Measurements from ENCODE around the gene ZC3HAV1. TPM values are rescaled to one million over a fixed set of nuclear protein-coding genes. Genes with fewer than 3 reads are reported as not detected.
A peak's percentile ranks its signal among the peaks of the same experiment; 100 is the strongest.

ZC3HAV1 gene
- total and polyA plus RNA-seq, 2 of the 13 experiments (the other 11 are each of a cell fraction or from before 2014, with no cell fraction given): 12.7 to 23.7 TPM

DNA sequence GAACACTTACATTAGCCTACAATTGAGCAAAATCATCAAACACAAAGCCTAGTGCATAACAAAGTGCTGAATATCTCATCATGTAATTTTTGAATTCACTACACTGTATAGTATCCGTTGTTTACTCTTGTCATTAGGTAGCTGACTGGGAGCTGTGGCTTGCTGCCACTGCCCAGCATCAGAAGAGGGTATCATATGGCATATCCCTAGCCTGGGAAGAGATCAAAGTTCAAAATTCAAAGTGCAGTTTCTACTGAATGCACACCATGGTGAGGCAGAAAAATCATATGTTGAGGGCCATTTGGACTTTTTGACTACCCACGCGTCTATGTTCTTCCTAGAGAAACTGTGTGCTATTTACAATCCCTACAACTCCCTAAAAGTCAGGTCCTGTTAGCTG is 7.5 kb upstream of the ZC3HAV1 start (continued):
- TF ChIP-seq, protein P1, sequence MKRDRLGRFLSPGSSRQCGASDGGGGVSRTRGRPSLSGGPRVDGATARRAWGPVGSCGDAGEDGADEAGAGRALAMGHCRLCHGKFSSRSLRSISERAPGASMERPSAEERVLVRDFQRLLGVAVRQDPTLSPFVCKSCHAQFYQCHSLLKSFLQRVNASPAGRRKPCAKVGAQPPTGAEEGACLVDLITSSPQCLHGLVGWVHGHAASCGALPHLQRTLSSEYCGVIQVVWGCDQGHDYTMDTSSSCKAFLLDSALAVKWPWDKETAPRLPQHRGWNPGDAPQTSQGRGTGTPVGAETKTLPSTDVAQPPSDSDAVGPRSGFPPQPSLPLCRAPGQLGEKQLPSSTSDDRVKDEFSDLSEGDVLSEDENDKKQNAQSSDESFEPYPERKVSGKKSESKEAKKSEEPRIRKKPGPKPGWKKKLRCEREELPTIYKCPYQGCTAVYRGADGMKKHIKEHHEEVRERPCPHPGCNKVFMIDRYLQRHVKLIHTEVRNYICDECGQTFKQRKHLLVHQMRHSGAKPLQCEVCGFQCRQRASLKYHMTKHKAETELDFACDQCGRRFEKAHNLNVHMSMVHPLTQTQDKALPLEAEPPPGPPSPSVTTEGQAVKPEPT (CRISPR knock-in tag; IDR thresholded peaks at IDR 0.05; ENCODE audit: low read depth): no peak
- TF ChIP-seq, protein P2, sequence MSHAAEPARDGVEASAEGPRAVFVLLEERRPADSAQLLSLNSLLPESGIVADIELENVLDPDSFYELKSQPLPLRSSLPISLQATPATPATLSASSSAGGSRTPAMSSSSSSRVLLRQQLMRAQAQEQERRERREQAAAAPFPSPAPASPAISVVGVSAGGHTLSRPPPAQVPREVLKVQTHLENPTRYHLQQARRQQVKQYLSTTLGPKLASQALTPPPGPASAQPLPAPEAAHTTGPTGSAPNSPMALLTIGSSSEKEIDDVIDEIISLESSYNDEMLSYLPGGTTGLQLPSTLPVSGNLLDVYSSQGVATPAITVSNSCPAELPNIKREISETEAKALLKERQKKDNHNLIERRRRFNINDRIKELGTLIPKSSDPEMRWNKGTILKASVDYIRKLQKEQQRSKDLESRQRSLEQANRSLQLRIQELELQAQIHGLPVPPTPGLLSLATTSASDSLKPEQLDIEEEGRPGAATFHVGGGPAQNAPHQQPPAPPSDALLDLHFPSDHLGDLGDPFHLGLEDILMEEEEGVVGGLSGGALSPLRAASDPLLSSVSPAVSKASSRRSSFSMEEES (CRISPR knock-in tag; IDR thresholded peaks at IDR 0.05): peak; percentile 75
- TF ChIP-seq ZNF615 (CRISPR knock-in tag; IDR thresholded peaks at IDR 0.05; ENCODE audit: borderline replicate concordance) (no peak), ZNF205 (CRISPR knock-in tag; IDR thresholded peaks at IDR 0.05) (no peak), HDAC2 (CRISPR knock-in tag; IDR thresholded peaks at IDR 0.05) (peak; percentile 77; the same call in 1 of the 2 replicates), FOXA3 (CRISPR knock-in tag; IDR thresholded peaks at IDR 0.05) (peak; percentile 89), KDM1A (CRISPR knock-in tag; IDR thresholded peaks at IDR 0.05) (peak; percentile 27; the same call in 1 of the 2 replicates), MIXL1 (CRISPR knock-in tag; IDR thresholded peaks at IDR 0.05) (0 out of 2 replicates have a peak, but pooled peaks have one; percentile 63), THAP11 (CRISPR knock-in tag; IDR thresholded peaks at IDR 0.05) (peak; percentile 48), HDAC6 (IDR thresholded peaks at IDR 0.05; ENCODE audit: low read depth, low read length) (no peak), FIP1L1 (IDR thresholded peaks at IDR 0.05; ENCODE audit: borderline replicate concordance, insufficient read depth, low read depth, low read length) (no peak), ELF3 (CRISPR knock-in tag; IDR thresholded peaks at IDR 0.05) (0 out of 2 replicates have a peak, but pooled peaks have one; percentile 10), ARHGAP35 (CRISPR knock-in tag; IDR thresholded peaks at IDR 0.05; ENCODE audit: borderline replicate concordance) (no peak), ZNF703 (CRISPR knock-in tag; IDR thresholded peaks at IDR 0.05; ENCODE audit: borderline replicate concordance) (no peak), CREM (IDR thresholded peaks at IDR 0.05) (no peak), CREM (CRISPR knock-in tag; IDR thresholded peaks at IDR 0.05) (no peak), LCORL (IDR thresholded peaks at IDR 0.05) (no peak), LCORL (CRISPR knock-in tag; IDR thresholded peaks at IDR 0.05) (no peak), FOXP1 (IDR thresholded peaks at IDR 0.05) (no peak), FOXP1 (CRISPR knock-in tag; IDR thresholded peaks at IDR 0.05) (peak; percentile 62), DNMT3B (CRISPR knock-in tag; conservative IDR thresholded peaks at IDR 0.05) (0 out of 2 replicates have a peak, but pooled peaks have one; percentile 18), KLF16 (CRISPR knock-in tag; IDR thresholded peaks at IDR 0.05) (0 out of 4 replicates have a peak, but pooled peaks of 1 of the 2 experiments have one; percentile 49), ZNF331 (CRISPR knock-in tag; IDR thresholded peaks at IDR 0.05) (peak; percentile 48; the same call in 1 of the 2 replicates), NCOR1 (IDR thresholded peaks at IDR 0.05; ENCODE audit: borderline replicate concordance, low read length) (peak; percentile 90; the same call in 1 of the 2 replicates), ZNF749 (CRISPR knock-in tag; IDR thresholded peaks at IDR 0.05; ENCODE audit: borderline replicate concordance) (no peak), DMAP1 (CRISPR knock-in tag; IDR thresholded peaks at IDR 0.05) (no peak), PAX8 (CRISPR knock-in tag; IDR thresholded peaks at IDR 0.05; ENCODE audit: borderline replicate concordance) (no peak), RAD21 (CRISPR knock-in tag; IDR thresholded peaks at IDR 0.05) (no peak)
- TF ChIP-seq, protein P3, sequence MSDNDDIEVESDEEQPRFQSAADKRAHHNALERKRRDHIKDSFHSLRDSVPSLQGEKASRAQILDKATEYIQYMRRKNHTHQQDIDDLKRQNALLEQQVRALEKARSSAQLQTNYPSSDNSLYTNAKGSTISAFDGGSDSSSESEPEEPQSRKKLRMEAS (IDR thresholded peaks at IDR 0.05): no peak; the same call in 1 of the 2 replicates
- TF ChIP-seq, protein P4, sequence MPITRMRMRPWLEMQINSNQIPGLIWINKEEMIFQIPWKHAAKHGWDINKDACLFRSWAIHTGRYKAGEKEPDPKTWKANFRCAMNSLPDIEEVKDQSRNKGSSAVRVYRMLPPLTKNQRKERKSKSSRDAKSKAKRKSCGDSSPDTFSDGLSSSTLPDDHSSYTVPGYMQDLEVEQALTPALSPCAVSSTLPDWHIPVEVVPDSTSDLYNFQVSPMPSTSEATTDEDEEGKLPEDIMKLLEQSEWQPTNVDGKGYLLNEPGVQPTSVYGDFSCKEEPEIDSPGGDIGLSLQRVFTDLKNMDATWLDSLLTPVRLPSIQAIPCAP (CRISPR knock-in tag; IDR thresholded peaks at IDR 0.05; ENCODE audit: low read depth): no peak
- TF ChIP-seq, protein P5, sequence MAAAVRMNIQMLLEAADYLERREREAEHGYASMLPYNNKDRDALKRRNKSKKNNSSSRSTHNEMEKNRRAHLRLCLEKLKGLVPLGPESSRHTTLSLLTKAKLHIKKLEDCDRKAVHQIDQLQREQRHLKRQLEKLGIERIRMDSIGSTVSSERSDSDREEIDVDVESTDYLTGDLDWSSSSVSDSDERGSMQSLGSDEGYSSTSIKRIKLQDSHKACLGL (CRISPR knock-in tag; IDR thresholded peaks at IDR 0.05): no peak
